Testis (tissue), 2 donors: ENCODE measurements around the gene CHI3L1.

ENCODE experiments used
- CTCF ChIP-seq, 3 experiments: fragments of 450-650 bp in 2 of 3; fragments of 200-600 bp in 1 of 3; sonication (generic) in 1 of 3; IDR thresholded peaks; one replicate each; pipeline ENCODE4 v1.5.1; 2016 to 2019; ENCODE audit warnings: antibody characterized with exemption in 3 of 3, mild to moderate bottlenecking in 2 of 3, moderate library complexity in 1 of 3
- POLR2A ChIP-seq: fragments of 450-650 bp; IDR thresholded peaks from one replicate; pipeline ENCODE4 v1.6.1; 2017; ENCODE audit warnings: antibody characterized with exemption, mild to moderate bottlenecking, moderate library complexity

- TF ChIP-seq CTCF (IDR thresholded peaks at IDR 0.05) (no peak), POLR2A (no peak)
Measured at GRCh38 chr1:203179667-203180005, 6.9 kb downstream of the CHI3L1 start.
